IMR-90 (cell line): ENCODE results near the gene ATF7IP. TPM values are rescaled to one million over a fixed set of nuclear protein-coding genes. Genes with fewer than 3 reads are reported as not detected.

Experiments used
- ATAC-seq: fragments of 200-7000 bp; cut with Tn5 transposase; 2 replicates; pipeline ENCODE4 v1.9.1; 2020; ENCODE audit warnings: low read depth, mild to moderate bottlenecking, moderate library complexity
- BruUV-seq: library from RNA; stranded (reverse); fragments of 400-500 nt; replicated peaks from 2 replicates; lab custom pipeline; 2021; lab: Mats Ljungman, UMichigan
- CTCF ChIA-PET: fragments of 300-600 bp; formaldehyde crosslinking; extraction: SDS; loops from one replicate; lab custom pipeline; 2021; ENCODE audit warnings: antibody characterized with exemption; lab: Yijun Ruan, JAX
- POLR2A ChIA-PET: fragments of 300-600 bp; sonication (Branson Sonifier 250); formaldehyde crosslinking; loops from one replicate; lab custom pipeline; 2022; ENCODE audit warnings: antibody characterized with exemption; ENCODE audit not compliant: unreplicated experiment; lab: Charles Lee
- DNase-seq: peaks from one replicate; pipeline ENCODE4 v3.0.0; 2013
- H2AFZ ChIP-seq: replicated peaks from 2 replicates; pipeline ENCODE3; 2013; ENCODE audit warnings: low read length, mild to moderate bottlenecking; ENCODE audit not compliant: poor library complexity
- H2AK5ac ChIP-seq: 2 replicates; pipeline ENCODE4 v1.6.1; 2013; ENCODE audit warnings: low read depth, low read length, inconsistent platforms
- H2AK9ac ChIP-seq: replicated peaks from 2 replicates; pipeline ENCODE3; 2013; ENCODE audit warnings: mild to moderate bottlenecking, low read depth, low read length, moderate library complexity; ENCODE audit not compliant: poor library complexity
- H2BK120ac ChIP-seq: 2 replicates; pipeline ENCODE4 v1.6.1; 2013; ENCODE audit warnings: low read depth, low read length, inconsistent platforms
- H2BK15ac ChIP-seq: 3 replicates; pipeline ENCODE4 v1.6.1; 2013; ENCODE audit warnings: low read depth, low read length, inconsistent platforms
- H2BK20ac ChIP-seq: 2 replicates; pipeline ENCODE4 v1.6.1; 2013; ENCODE audit warnings: low read depth, mild to moderate bottlenecking, inconsistent platforms, low read length, moderate library complexity
- H2BK5ac ChIP-seq: 2 replicates; pipeline ENCODE4 v1.6.1; 2013; ENCODE audit warnings: mild to moderate bottlenecking, low read depth, low read length, inconsistent platforms; ENCODE audit not compliant: poor library complexity, severe bottlenecking
- H3K14ac ChIP-seq: replicated peaks from 2 replicates; pipeline ENCODE4 v1.6.1; 2013; ENCODE audit warnings: low read depth, low read length, inconsistent platforms
- H3K18ac ChIP-seq: 2 replicates; pipeline ENCODE4 v1.6.1; 2013; ENCODE audit warnings: low read depth, low read length, control low read depth
- H3K23ac ChIP-seq: 2 replicates; pipeline ENCODE4 v1.6.1; 2013; ENCODE audit warnings: low read depth, low read length, inconsistent platforms
- H3K27ac ChIP-seq: 2 replicates; pipeline ENCODE4 v1.5.1; 2013; ENCODE audit warnings: mild to moderate bottlenecking, control low read depth, low read length; ENCODE audit not compliant: insufficient read depth
- H3K27me3 ChIP-seq: 2 replicates; pipeline ENCODE4 v1.6.1; 2013; ENCODE audit warnings: low read length; ENCODE audit not compliant: control insufficient read depth, insufficient read depth
- H3K36me3 ChIP-seq: 2 replicates; pipeline ENCODE4 v1.6.1; 2013; ENCODE audit warnings: low read length, mixed read lengths; ENCODE audit not compliant: control insufficient read depth, insufficient read depth
- H3K4ac ChIP-seq: 2 replicates; pipeline ENCODE4 v1.6.1; 2013; ENCODE audit warnings: low read depth, low read length, inconsistent platforms
- H3K4me1 ChIP-seq: 2 replicates; pipeline ENCODE4 v1.6.1; 2013; ENCODE audit warnings: low read length, mixed read lengths; ENCODE audit not compliant: control insufficient read depth, insufficient read depth
- H3K4me2 ChIP-seq: 2 replicates; pipeline ENCODE4 v1.6.1; 2013; ENCODE audit warnings: low read depth, mild to moderate bottlenecking, control low read depth, low read length, moderate library complexity
- H3K4me3 ChIP-seq: 2 replicates; pipeline ENCODE4 v1.5.1; 2013; ENCODE audit warnings: low read depth, mild to moderate bottlenecking, control low read depth, low read length, moderate library complexity; ENCODE audit not compliant: insufficient read depth
- H3K56ac ChIP-seq: 2 replicates; pipeline ENCODE4 v1.6.1; 2013; ENCODE audit warnings: low read length, inconsistent platforms; ENCODE audit not compliant: insufficient read depth; ENCODE audit errors: extremely low read depth
- H3K79me1 ChIP-seq, 2 experiments: 2 replicates each; pipeline ENCODE4 v1.6.1; 2013; ENCODE audit warnings: low read length in 2 of 2, inconsistent platforms in 1 of 2, low read depth in 1 of 2
- H3K9ac ChIP-seq: 2 replicates; pipeline ENCODE4 v1.6.1; 2013; ENCODE audit warnings: low read depth, low read length, control low read depth
- H3K9me1 ChIP-seq: 2 replicates; pipeline ENCODE4 v1.6.1; 2013; ENCODE audit warnings: low read length, inconsistent platforms; ENCODE audit not compliant: insufficient read depth
- H3K9me3 ChIP-seq: 2 replicates; pipeline ENCODE4 v1.6.1; 2013; ENCODE audit warnings: low read length; ENCODE audit not compliant: control insufficient read depth, insufficient read depth
- H4K20me1 ChIP-seq: 2 replicates; pipeline ENCODE4 v1.6.1; 2013; ENCODE audit warnings: low read length, inconsistent platforms; ENCODE audit not compliant: insufficient read depth
- H4K5ac ChIP-seq: 2 replicates; pipeline ENCODE4 v1.6.1; 2013; ENCODE audit warnings: mild to moderate bottlenecking, low read depth, low read length, control low read depth
- H4K8ac ChIP-seq, 2 experiments: 2 replicates each; pipeline ENCODE4 v1.6.1; 2013; ENCODE audit warnings: low read depth in 2 of 2, low read length in 2 of 2, control low read depth in 1 of 2, inconsistent platforms in 1 of 2
- H4K91ac ChIP-seq: 2 replicates; pipeline ENCODE4 v1.6.1; 2013; ENCODE audit warnings: low read depth, low read length, inconsistent platforms; ENCODE audit not compliant: insufficient read depth
- CEBPB ChIP-seq: IDR thresholded peaks from 2 replicates; pipeline ENCODE4 v1.6.1; 2012; ENCODE audit warnings: low read depth, low read length, improper control_type of control experiment
- CHD1 ChIP-seq: IDR thresholded peaks from 2 replicates; pipeline ENCODE4 v1.6.1; 2012; ENCODE audit warnings: low read depth, low read length, improper control_type of control experiment
- MAFK ChIP-seq: IDR thresholded peaks from 2 replicates; pipeline ENCODE4 v1.6.1; 2012; ENCODE audit warnings: low read depth, low read length, improper control_type of control experiment
- MAZ ChIP-seq: IDR thresholded peaks from 2 replicates; pipeline ENCODE4 v1.6.1; 2012; ENCODE audit warnings: low read depth, mild to moderate bottlenecking, low read length, improper control_type of control experiment, moderate library complexity, borderline replicate concordance
- MXI1 ChIP-seq: IDR thresholded peaks from 2 replicates; pipeline ENCODE4 v1.6.1; 2012; ENCODE audit warnings: low read depth, mild to moderate bottlenecking, low read length, moderate library complexity, borderline replicate concordance
- RAD21 ChIP-seq: IDR thresholded peaks from 2 replicates; pipeline ENCODE4 v1.6.1; 2012; ENCODE audit warnings: low read length, improper control_type of control experiment
- RCOR1 ChIP-seq: IDR thresholded peaks from 2 replicates; pipeline ENCODE4 v1.6.1; 2012; ENCODE audit warnings: mild to moderate bottlenecking, low read length, improper control_type of control experiment; ENCODE audit not compliant: insufficient replicate concordance
- RFX5 ChIP-seq: IDR thresholded peaks from 2 replicates; pipeline ENCODE4 v1.8.0; 2012; ENCODE audit warnings: low read depth, mild to moderate bottlenecking, low read length, moderate library complexity
- SMC3 ChIP-seq: fragments of 150-350 bp; IDR thresholded peaks from 2 replicates; pipeline ENCODE4 v1.6.1; 2016; ENCODE audit warnings: low read depth, mild to moderate bottlenecking, antibody characterized with exemption, low read length, moderate library complexity
- WGBS, 2 experiments: methylation state at CpG; one replicate each; pipeline versions ENCODE4 v1.1.5 to v1.1.7; 2013; ENCODE audit warnings: missing lambda C conversion rate in 2 of 2; ENCODE audit not compliant: insufficient read length in 1 of 2; ENCODE audit errors: extremely low coverage in 2 of 2; 5-methylcytosine and 5-hydroxymethylcytosine counted together
- dilution Hi-C: fragments of 300-500 bp; cut with HindIII; formaldehyde crosslinking; loops from one replicate; pipeline ENCODE4 v1.14.3; 2018; ENCODE audit warnings: low sequenced_read_pairs; ENCODE audit not compliant: unreplicated experiment
- in situ Hi-C: fragments of 300-500 bp; cut with MboI; formaldehyde crosslinking; loops from 3 replicates; pipeline ENCODE4 v1.14.3; 2019; ENCODE audit warnings: low sequenced_read_pairs, inconsistent platforms, mixed read lengths
- intact Hi-C: fragments of 100-400 bp; cut with micrococcal nuclease; formaldehyde crosslinking; loops from 2 replicates; pipeline ENCODE4 v1.10.0; 2022
- polyA plus RNA-seq, 3 experiments: library from polyadenylated mRNA; depleted of rRNA; stranded (reverse); fragments of >200 nt; gene quantifications; 2 replicates each; pipeline ENCODE4 v1.2.3, GENCODE V29; 2012; ENCODE audit warnings: low replicate concordance in 1 of 3
- total RNA-seq: library from RNA; depleted of rRNA; stranded (reverse); fragments of >200 nt; gene quantifications from 2 replicates; pipeline ENCODE4 v1.2.3, GENCODE V29; 2012
- TF ChIP-seq, protein P1 (sequence below): fragments of 150-350 bp; IDR thresholded peaks from 2 replicates; pipeline ENCODE4 v1.6.1; 2017; ENCODE audit warnings: mild to moderate bottlenecking, antibody characterized with exemption, low read length, low read depth
- TF ChIP-seq, protein P2 (sequence below): conservative IDR thresholded peaks from 2 replicates; pipeline ENCODE4 v1.5.1; 2012; ENCODE audit warnings: mild to moderate bottlenecking, low read depth, low read length, improper control_type of control experiment
- TF ChIP-seq, protein P3 (sequence below): fragments of 150-350 bp; IDR thresholded peaks from 2 replicates; pipeline ENCODE4 v1.6.1; 2016; ENCODE audit warnings: low read depth, mild to moderate bottlenecking, low read length, moderate library complexity, borderline replicate concordance

The ATF7IP gene
- total and polyA plus RNA-seq, 2 of the 4 experiments (the other 2 are of a cell fraction) = 9.4 to 22.8 TPM

DNA sequence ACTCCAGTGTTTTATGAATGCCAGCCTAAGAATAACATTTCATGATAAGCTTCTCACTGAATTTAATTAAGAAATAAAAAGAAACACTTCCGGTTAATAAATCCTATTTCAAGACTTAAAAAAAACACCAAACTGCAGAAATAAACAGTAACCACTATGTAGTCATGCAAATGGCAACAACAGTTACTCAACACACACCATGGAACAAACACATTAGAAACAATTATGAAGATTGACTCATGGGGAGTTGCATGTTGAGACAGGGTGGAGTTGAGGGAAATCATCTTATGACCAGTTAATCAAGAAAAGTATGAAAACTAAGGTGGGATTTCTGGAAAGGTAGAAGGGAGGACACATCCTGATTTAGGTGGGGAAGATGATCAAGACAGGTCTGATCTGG, 149.5 kb downstream of the ATF7IP start:
- H3K79me1 ChIP-seq = no peaks in the 10 kb centered on the region
- no peak for ATAC-seq
- H3K9me3 ChIP-seq = no peaks in the 10 kb centered on the region
- no peak overlapping the region for H2BK20ac ChIP-seq
- H3K4me3 ChIP-seq = no peak overlapping the region
- no peak for DNase-seq
- H3K14ac ChIP-seq = no peak overlapping the region
- H2BK5ac ChIP-seq = no peak overlapping the region
- H3K4me2 ChIP-seq = no peak overlapping the region
- H3K23ac ChIP-seq = no peak overlapping the region
- ChIA-PET POLR2A (no interaction called here), CTCF (interaction anchor here (0.6 to 0.9 kb wide), 2 partner anchors 25 to 255 kb away, joined by 3 read pairs; no protein-coding TSS in a partner anchor)
- intact Hi-C loops = no loop called here
- no peak overlapping the region for H4K8ac ChIP-seq
- BruUV-seq = no TSS peak
- H3K4me1 ChIP-seq = no peaks in the 10 kb centered on the region
- H3K36me3 ChIP-seq = no peaks in the 10 kb centered on the region
- no peak overlapping the region for H4K91ac ChIP-seq
- no peak overlapping the region for H3K56ac ChIP-seq
- TF ChIP-seq RFX5 = no peak
- no peak for TF ChIP-seq SMC3
- no peak for TF ChIP-seq MAFK
- TF ChIP-seq MXI1 = no peak
- TF ChIP-seq, protein P1, sequence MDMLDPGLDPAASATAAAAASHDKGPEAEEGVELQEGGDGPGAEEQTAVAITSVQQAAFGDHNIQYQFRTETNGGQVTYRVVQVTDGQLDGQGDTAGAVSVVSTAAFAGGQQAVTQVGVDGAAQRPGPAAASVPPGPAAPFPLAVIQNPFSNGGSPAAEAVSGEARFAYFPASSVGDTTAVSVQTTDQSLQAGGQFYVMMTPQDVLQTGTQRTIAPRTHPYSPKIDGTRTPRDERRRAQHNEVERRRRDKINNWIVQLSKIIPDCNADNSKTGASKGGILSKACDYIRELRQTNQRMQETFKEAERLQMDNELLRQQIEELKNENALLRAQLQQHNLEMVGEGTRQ = no peak
- TF ChIP-seq RAD21 = no peak
- no peak for TF ChIP-seq CEBPB
- TF ChIP-seq, protein P2, sequence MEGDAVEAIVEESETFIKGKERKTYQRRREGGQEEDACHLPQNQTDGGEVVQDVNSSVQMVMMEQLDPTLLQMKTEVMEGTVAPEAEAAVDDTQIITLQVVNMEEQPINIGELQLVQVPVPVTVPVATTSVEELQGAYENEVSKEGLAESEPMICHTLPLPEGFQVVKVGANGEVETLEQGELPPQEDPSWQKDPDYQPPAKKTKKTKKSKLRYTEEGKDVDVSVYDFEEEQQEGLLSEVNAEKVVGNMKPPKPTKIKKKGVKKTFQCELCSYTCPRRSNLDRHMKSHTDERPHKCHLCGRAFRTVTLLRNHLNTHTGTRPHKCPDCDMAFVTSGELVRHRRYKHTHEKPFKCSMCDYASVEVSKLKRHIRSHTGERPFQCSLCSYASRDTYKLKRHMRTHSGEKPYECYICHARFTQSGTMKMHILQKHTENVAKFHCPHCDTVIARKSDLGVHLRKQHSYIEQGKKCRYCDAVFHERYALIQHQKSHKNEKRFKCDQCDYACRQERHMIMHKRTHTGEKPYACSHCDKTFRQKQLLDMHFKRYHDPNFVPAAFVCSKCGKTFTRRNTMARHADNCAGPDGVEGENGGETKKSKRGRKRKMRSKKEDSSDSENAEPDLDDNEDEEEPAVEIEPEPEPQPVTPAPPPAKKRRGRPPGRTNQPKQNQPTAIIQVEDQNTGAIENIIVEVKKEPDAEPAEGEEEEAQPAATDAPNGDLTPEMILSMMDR = no peak
- no peak for TF ChIP-seq MAZ
- TF ChIP-seq CHD1 = no peak
- no peak for TF ChIP-seq RCOR1
- TF ChIP-seq, protein P3, sequence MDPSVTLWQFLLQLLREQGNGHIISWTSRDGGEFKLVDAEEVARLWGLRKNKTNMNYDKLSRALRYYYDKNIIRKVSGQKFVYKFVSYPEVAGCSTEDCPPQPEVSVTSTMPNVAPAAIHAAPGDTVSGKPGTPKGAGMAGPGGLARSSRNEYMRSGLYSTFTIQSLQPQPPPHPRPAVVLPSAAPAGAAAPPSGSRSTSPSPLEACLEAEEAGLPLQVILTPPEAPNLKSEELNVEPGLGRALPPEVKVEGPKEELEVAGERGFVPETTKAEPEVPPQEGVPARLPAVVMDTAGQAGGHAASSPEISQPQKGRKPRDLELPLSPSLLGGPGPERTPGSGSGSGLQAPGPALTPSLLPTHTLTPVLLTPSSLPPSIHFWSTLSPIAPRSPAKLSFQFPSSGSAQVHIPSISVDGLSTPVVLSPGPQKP = no peak
- H2BK120ac ChIP-seq = no peak overlapping the region
- no peak overlapping the region for H3K18ac ChIP-seq
- WGBS, 2 experiments = no CpG with 5 or more reads among the region's 1 CpG
- no peak overlapping the region for H2AK9ac ChIP-seq
- H3K9ac ChIP-seq = no peak overlapping the region
- no peak overlapping the region for H2BK15ac ChIP-seq
- dilution Hi-C loops = no loop called here
- H3K27me3 ChIP-seq = no peaks in the 10 kb centered on the region
- in situ Hi-C loops = no loop called here
- no peaks in the 10 kb centered on the region for H4K20me1 ChIP-seq
- no peak overlapping the region for H2AK5ac ChIP-seq
- H3K4ac ChIP-seq = no peak overlapping the region
- no peak overlapping the region for H4K5ac ChIP-seq
- no peak overlapping the region for H2AFZ ChIP-seq
- no peak overlapping the region for H3K27ac ChIP-seq
- no peaks in the 10 kb centered on the region for H3K9me1 ChIP-seq
